Lung (tissue), 12 donors: ENCODE measurements around the gene IARS2. TPM values are rescaled to one million over a fixed set of nuclear protein-coding genes. Genes with fewer than 3 reads are reported as not detected.

ENCODE experiments used
- ATAC-seq: fragments of 200-7000 bp; cut with Tn5 transposase; one replicate; pipeline ENCODE4 v1.9.1; 2020; ENCODE audit warnings: moderate number of reproducible peaks; ENCODE audit not compliant: insufficient read depth, low FRiP score
- DNase-seq, 3 donors: peaks; one replicate each; pipeline ENCODE4 v3.0.0-alpha.2; 2013 to 2017
- H3K27ac ChIP-seq, 2 donors: one replicate each; pipeline ENCODE4 v1.5.1; 2013; ENCODE audit warnings: mild to moderate bottlenecking in 2 of 2, moderate library complexity in 2 of 2, control low read depth in 1 of 2, inconsistent platforms in 1 of 2, low read depth in 1 of 2, low read length in 1 of 2
- H3K27me3 ChIP-seq, 3 donors: one replicate each; pipeline ENCODE4 v1.5.1; 2013; ENCODE audit warnings: low read length in 2 of 3; ENCODE audit not compliant: control insufficient read depth in 3 of 3, insufficient read depth in 3 of 3
- H3K36me3 ChIP-seq, 4 donors: one replicate each; pipeline ENCODE4 v1.5.1; 2013; ENCODE audit warnings: low read length in 4 of 4, mild to moderate bottlenecking in 1 of 4, moderate library complexity in 1 of 4; ENCODE audit not compliant: control insufficient read depth in 4 of 4, insufficient read depth in 4 of 4
- H3K4me1 ChIP-seq, 5 donors: one replicate each; pipeline ENCODE4 v1.5.1; 2013; ENCODE audit warnings: low read length in 5 of 5, mild to moderate bottlenecking in 2 of 5, moderate library complexity in 1 of 5; ENCODE audit not compliant: control insufficient read depth in 5 of 5, insufficient read depth in 5 of 5
- H3K4me3 ChIP-seq: one replicate; pipeline ENCODE4 v1.5.1; 2013; ENCODE audit warnings: mild to moderate bottlenecking, control low read depth, moderate library complexity
- H3K9ac ChIP-seq, 2 donors: one replicate each; pipeline ENCODE4 v1.5.1; 2013; ENCODE audit warnings: low read length in 2 of 2, control low read depth in 1 of 2; ENCODE audit not compliant: insufficient read depth in 1 of 2
- H3K9me3 ChIP-seq, 4 donors: one replicate each; pipeline ENCODE4 v1.5.1; 2013; ENCODE audit warnings: low read length in 3 of 4, mild to moderate bottlenecking in 1 of 4, moderate library complexity in 1 of 4; ENCODE audit not compliant: control insufficient read depth in 4 of 4, insufficient read depth in 3 of 4
- CTCF ChIP-seq: IDR thresholded peaks from 2 replicates; pipeline ENCODE4 v1.5.1; 2012; ENCODE audit warnings: mild to moderate bottlenecking; ENCODE audit errors: control extremely low read depth, extremely low read depth
- WGBS, 2 donors: extraction: QIAGEN DNeasy Blood & Tissue Kit; methylation state at CpG; one replicate each; pipeline ENCODE4 v1.1.7; 2013; 5-methylcytosine and 5-hydroxymethylcytosine counted together
- polyA plus RNA-seq, 2 donors: library from polyadenylated mRNA; stranded (reverse); fragments of 200-250 nt; gene quantifications; one replicate each; pipeline ENCODE4 v1.2.1, GENCODE V29; 2013
- total RNA-seq, 2 donors: library from RNA; depleted of rRNA in 1 of 2; stranded (reverse); fragments of >200 nt in 1 of 2; gene quantifications; one replicate each; pipeline ENCODE4 v1.2.1, GENCODE V29; 2014 to 2021
- donor health status: control.
- donor health status: control.
- donor health status: Bipolar disorder and iron deficiency.
- donor health status: healthy.
- donor health status: DM: yes; HTN: yes; CAD: no.

Gene IARS2
- total and polyA plus RNA-seq, 4 donors = 20.5 to 75.7 (median 48.2) TPM

GRCh38 chr1:220113136-220113695 lies 19.3 kb downstream of the IARS2 start:
- Histone ChIP-seq H3K4me1 (no peaks in the 10 kb centered on the region), H3K4me3 (no peak overlapping the region), H3K27ac (no peak overlapping the region), H3K36me3 (peaks cover 0 to 37% (median 27%) of the 10 kb centered on the region in 4 donors), H3K9me3 (no peaks in the 10 kb centered on the region), H3K9ac (no peak overlapping the region), H3K27me3 (no peaks in the 10 kb centered on the region)
- no peak for ATAC-seq
- DNase-seq = no peak
- WGBS, 2 donors = 63 to 70% methylated on average over 5 of the region's 5 CpGs
- TF ChIP-seq CTCF = peak; percentile 1

- no peak for ATAC-seq
- Histone ChIP-seq H3K9ac (no peak overlapping the region), H3K27me3 (no peaks in the 10 kb centered on the region), H3K4me3 (no peak overlapping the region), H3K27ac (no peak overlapping the region), H3K9me3 (no peaks in the 10 kb centered on the region), H3K36me3 (peaks cover 0 to 18% (median 10%) of the 10 kb centered on the region in 4 donors), H3K4me1 (no peaks in the 10 kb centered on the region)
- WGBS, 2 donors = 85 to 91% methylated on average over 6 of the region's 6 CpGs
- no peak for DNase-seq
- TF ChIP-seq CTCF = no peak
Observed at GRCh38 chr1:220119043-220119512, 25.1 kb downstream of the IARS2 start.

DNA sequence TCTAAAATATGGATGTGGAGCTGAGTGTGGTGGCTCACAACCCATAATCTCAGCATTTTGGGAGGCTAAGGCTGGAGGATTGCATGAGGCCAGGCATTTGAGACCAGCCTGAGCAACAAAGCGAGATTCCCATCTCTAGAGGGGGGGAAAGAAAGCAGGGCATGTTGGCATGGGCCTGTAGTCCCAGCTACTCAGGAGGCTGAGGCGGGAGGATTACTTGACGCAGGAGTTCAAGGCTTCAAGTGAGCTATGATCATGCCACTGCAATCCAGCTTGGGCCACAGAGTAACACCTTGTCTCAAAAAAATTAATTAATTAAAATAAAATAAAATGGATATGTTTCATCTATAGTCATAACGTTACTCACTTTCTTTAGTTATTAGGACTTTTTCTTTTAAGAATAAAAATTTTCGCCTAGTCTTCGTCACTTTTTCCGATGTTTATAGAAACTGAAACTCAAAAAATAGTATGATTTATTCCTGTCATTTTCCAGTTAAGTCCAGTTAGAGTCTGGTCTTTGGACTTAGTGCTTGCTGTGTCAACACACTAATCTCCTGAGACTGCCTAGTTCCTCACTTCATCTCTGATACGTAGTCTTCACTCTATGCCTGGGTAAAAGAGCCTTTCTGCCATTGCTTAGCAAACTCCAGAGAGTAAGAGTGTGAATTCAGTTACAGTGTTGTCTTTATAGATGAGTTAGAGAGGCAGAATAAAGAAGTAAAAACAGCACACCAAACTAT lies 28.0 kb downstream of the IARS2 start:
- Histone ChIP-seq H3K27ac (no peak overlapping the region), H3K36me3 (peaks cover 0 to 8% (median 3%) of the 10 kb centered on the region in 4 donors), H3K27me3 (no peaks in the 10 kb centered on the region), H3K9me3 (no peaks in the 10 kb centered on the region), H3K4me3 (no peak overlapping the region), H3K4me1 (peaks cover 0 to 2% (median 0%) of the 10 kb centered on the region in 5 donors), H3K9ac (no peak overlapping the region)
- peak in 1 of 3 donors; percentile 10 for DNase-seq
- no peak for TF ChIP-seq CTCF
- 92 to 94% methylated on average over 8 of the region's 8 CpGs for WGBS, 2 donors
- ATAC-seq = no peak
